GM23338 (cell line): ENCODE measurements around the gene RSPH6A. TPM values are rescaled to one million over a fixed set of nuclear protein-coding genes. Genes with fewer than 3 reads are reported as not detected.

Source experiments
- ATAC-seq: fragments of 200-7000 bp; cut with Tn5 transposase; 3 replicates; pipeline ENCODE4 v1.9.1; 2020
- DNase-seq: peaks from one replicate; pipeline ENCODE4 v3.0.0-alpha.2; 2015; ENCODE audit warnings: low spot score
- H2AFZ ChIP-seq: fragments of 200-600 bp; sonication (generic); 2 replicates; pipeline ENCODE4 v1.8.0; 2016; ENCODE audit warnings: antibody characterized with exemption, mild to moderate bottlenecking, moderate library complexity
- H3F3A ChIP-seq: fragments of 200-600 bp; sonication (generic); replicated peaks from 2 replicates; pipeline ENCODE4 v1.8.0; 2017; ENCODE audit warnings: antibody characterized with exemption, mixed run types, low read depth
- H3K27ac ChIP-seq: fragments of 200-600 bp; sonication (generic); 2 replicates; pipeline ENCODE4 v1.6.1; 2016; ENCODE audit warnings: low read depth
- H3K27me3 ChIP-seq: fragments of 200-600 bp; sonication (generic); 2 replicates; pipeline ENCODE4 v1.8.0; 2016; ENCODE audit warnings: mild to moderate bottlenecking, mixed run types, moderate library complexity; ENCODE audit not compliant: insufficient read depth
- H3K36me3 ChIP-seq: fragments of 200-600 bp; sonication (generic); 2 replicates; pipeline ENCODE4 v1.8.0; 2016; ENCODE audit warnings: mild to moderate bottlenecking; ENCODE audit not compliant: insufficient read depth
- H3K4me1 ChIP-seq: fragments of 200-600 bp; sonication (generic); 2 replicates; pipeline ENCODE4 v1.8.0; 2016; ENCODE audit warnings: mild to moderate bottlenecking, moderate library complexity; ENCODE audit not compliant: insufficient read depth
- H3K4me2 ChIP-seq: fragments of 200-600 bp; sonication (generic); 2 replicates; pipeline ENCODE4 v1.7.1; 2017; ENCODE audit warnings: mixed run types
- H3K4me3 ChIP-seq: fragments of 200-600 bp; sonication (generic); 2 replicates; pipeline ENCODE4 v1.6.1; 2016; ENCODE audit warnings: mixed run types
- H3K79me2 ChIP-seq: fragments of 200-600 bp; sonication (generic); replicated peaks from 2 replicates; pipeline ENCODE4 v1.8.0; 2017; ENCODE audit warnings: mild to moderate bottlenecking; ENCODE audit not compliant: insufficient read depth
- H3K9me2 ChIP-seq: fragments of 200-600 bp; sonication (generic); 2 replicates; pipeline ENCODE4 v1.8.0; 2017; ENCODE audit not compliant: insufficient read depth
- H4K20me1 ChIP-seq: fragments of 200-600 bp; sonication (generic); replicated peaks from 2 replicates; pipeline ENCODE4 v1.8.0; 2017; ENCODE audit warnings: mild to moderate bottlenecking; ENCODE audit not compliant: insufficient read depth
- H3K27ac Mint-ChIP-seq: 2 replicates; pipeline ENCODE4 v1.8.0; 2020; ENCODE audit warnings: inconsistent platforms, mild to moderate bottlenecking, moderate library complexity, mixed read lengths
- H3K27me3 Mint-ChIP-seq: 3 replicates; pipeline ENCODE4 v1.8.0; 2022; ENCODE audit warnings: low read depth, mild to moderate bottlenecking, moderate library complexity, mixed read lengths, inconsistent platforms; ENCODE audit not compliant: insufficient read depth, poor library complexity
- H3K36me3 Mint-ChIP-seq: 3 replicates; pipeline ENCODE4 v1.8.0; 2021; ENCODE audit warnings: low read depth, mild to moderate bottlenecking, inconsistent platforms, moderate library complexity, mixed read lengths
- H3K4me1 Mint-ChIP-seq: 3 replicates; pipeline ENCODE4 v1.8.0; 2020; ENCODE audit warnings: mild to moderate bottlenecking, inconsistent platforms, mixed read lengths
- H3K4me3 Mint-ChIP-seq: 3 replicates; pipeline ENCODE4 v1.8.0; 2021; ENCODE audit warnings: moderate library complexity, mild to moderate bottlenecking, inconsistent platforms, mixed read lengths
- H3K9me3 Mint-ChIP-seq: 3 replicates; pipeline ENCODE4 v1.8.0; 2020; ENCODE audit warnings: moderate library complexity, mild to moderate bottlenecking, inconsistent platforms, mixed read lengths
- CREB1 ChIP-seq: fragments of 250-450 bp; sonication (Bioruptor Pico); IDR thresholded peaks from 2 replicates; pipeline ENCODE4 v1.5.0; 2020; ENCODE audit warnings: low read depth, mild to moderate bottlenecking, moderate library complexity
- EZH2phosphoT487 ChIP-seq: fragments of 200-600 bp; sonication (generic); IDR thresholded peaks from one replicate; pipeline ENCODE4 v1.8.1; 2018; ENCODE audit warnings: antibody characterized with exemption; ENCODE audit not compliant: unreplicated experiment
- JUNB ChIP-seq: IDR thresholded peaks from one replicate; pipeline ENCODE4 v1.6.1; 2016; ENCODE audit warnings: antibody characterized with exemption; ENCODE audit not compliant: unreplicated experiment
- NANOG ChIP-seq: IDR thresholded peaks from 2 replicates; pipeline ENCODE4 v1.6.1; 2016; ENCODE audit warnings: antibody characterized with exemption, borderline replicate concordance
- STAT1 ChIP-seq: IDR thresholded peaks from one replicate; pipeline ENCODE4 v1.6.1; 2016; ENCODE audit warnings: antibody characterized with exemption; ENCODE audit not compliant: unreplicated experiment
- ZNF331 ChIP-seq: fragments of 250-450 bp; sonication (Bioruptor Pico); IDR thresholded peaks from 2 replicates; pipeline ENCODE4 v1.5.0; 2020; ENCODE audit warnings: low read depth, mild to moderate bottlenecking, moderate library complexity
- polyA plus RNA-seq: library from polyadenylated mRNA; unstranded; fragments of >200 nt; fragmentation: Nextera tagmentation; extraction: Ambion mirVana; gene quantifications from 2 replicates; pipeline ENCODE4 v1.2.1, GENCODE V29; 2016
- total RNA-seq: library from RNA; depleted of rRNA; stranded (reverse); fragments of >200 nt; shearing (Covaris generic); gene quantifications from 2 replicates; pipeline ENCODE4 v1.2.3, GENCODE V29; 2014
- TF ChIP-seq, protein P1 (sequence below): IDR thresholded peaks from one replicate; pipeline ENCODE4 v1.6.1; 2018; ENCODE audit warnings: antibody characterized with exemption; ENCODE audit not compliant: unreplicated experiment
- TF ChIP-seq, protein P2 (sequence below), 2 experiments: fragments of 200-600 bp in 1 of 2; sonication (generic) in 1 of 2; conservative IDR thresholded peaks; 2 replicates each; pipeline versions ENCODE4 v1.5.1 to v1.6.1; 2016 to 2017; ENCODE audit warnings: antibody characterized with exemption in 2 of 2, low read depth in 2 of 2, mild to moderate bottlenecking in 2 of 2, moderate library complexity in 1 of 2
- TF ChIP-seq, protein P3 (sequence below): fragments of 250-450 bp; sonication (Bioruptor Pico); IDR thresholded peaks from 2 replicates; pipeline ENCODE4 v1.5.0; 2020; ENCODE audit warnings: mild to moderate bottlenecking, moderate library complexity

Gene RSPH6A
- total and polyA plus RNA-seq, 2 experiments from 2014 or later = 0.11 to 0.21 TPM

DNA sequence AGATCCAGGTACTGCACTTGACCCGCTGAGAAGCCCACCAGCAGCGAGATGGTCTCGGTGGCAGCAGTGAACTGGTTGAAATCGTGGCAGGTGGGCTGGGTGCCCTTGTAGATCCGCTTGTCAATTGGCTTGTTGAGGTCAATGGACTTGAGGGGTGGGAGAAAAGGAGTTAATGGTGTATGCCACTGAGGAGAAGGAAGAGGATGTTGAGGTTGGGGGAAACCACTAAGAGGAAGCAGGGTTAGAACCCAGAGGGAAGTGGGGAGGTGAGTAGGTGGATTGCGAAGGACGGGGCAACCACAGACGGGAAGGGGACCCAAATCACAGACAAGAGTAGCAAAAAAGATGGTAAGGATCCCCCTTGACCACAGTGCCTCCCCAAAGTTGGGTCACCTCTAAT, 24.2 kb downstream of the RSPH6A start:
- Mint-ChIP-seq H3K4me1 (peaks cover 20% of the 10 kb centered on the region), H3K36me3 (peaks cover 45% of the 10 kb centered on the region), H3K9me3 (no peaks in the 10 kb centered on the region; the same call in none of the 3 replicates), H3K4me3 (peak overlapping the region; percentile 96), H3K27ac (no peak overlapping the region), H3K27me3 (peaks cover 8% of the 10 kb centered on the region)
- Histone ChIP-seq H2AFZ (no peak overlapping the region), H3K4me1 (peaks cover 6% of the 10 kb centered on the region), H3K27ac (no peak overlapping the region), H3K4me3 (no peak overlapping the region), H3K4me2 (peak overlapping the region; percentile 99; the same call in 1 of the 2 replicates), H3K79me2 (peaks cover 17% of the 10 kb centered on the region), H3K9me2 (no peaks in the 10 kb centered on the region), H4K20me1 (peaks cover 18% of the 10 kb centered on the region), H3K27me3 (no peaks in the 10 kb centered on the region), H3K36me3 (peaks cover 6% of the 10 kb centered on the region; the same call in 1 of the 2 replicates), H3F3A (peaks cover 9% of the 10 kb centered on the region; the same call in 1 of the 2 replicates)
- TF ChIP-seq EZH2phosphoT487 = no peak
- DNase-seq = no peak
- no peak for ATAC-seq

DNA sequence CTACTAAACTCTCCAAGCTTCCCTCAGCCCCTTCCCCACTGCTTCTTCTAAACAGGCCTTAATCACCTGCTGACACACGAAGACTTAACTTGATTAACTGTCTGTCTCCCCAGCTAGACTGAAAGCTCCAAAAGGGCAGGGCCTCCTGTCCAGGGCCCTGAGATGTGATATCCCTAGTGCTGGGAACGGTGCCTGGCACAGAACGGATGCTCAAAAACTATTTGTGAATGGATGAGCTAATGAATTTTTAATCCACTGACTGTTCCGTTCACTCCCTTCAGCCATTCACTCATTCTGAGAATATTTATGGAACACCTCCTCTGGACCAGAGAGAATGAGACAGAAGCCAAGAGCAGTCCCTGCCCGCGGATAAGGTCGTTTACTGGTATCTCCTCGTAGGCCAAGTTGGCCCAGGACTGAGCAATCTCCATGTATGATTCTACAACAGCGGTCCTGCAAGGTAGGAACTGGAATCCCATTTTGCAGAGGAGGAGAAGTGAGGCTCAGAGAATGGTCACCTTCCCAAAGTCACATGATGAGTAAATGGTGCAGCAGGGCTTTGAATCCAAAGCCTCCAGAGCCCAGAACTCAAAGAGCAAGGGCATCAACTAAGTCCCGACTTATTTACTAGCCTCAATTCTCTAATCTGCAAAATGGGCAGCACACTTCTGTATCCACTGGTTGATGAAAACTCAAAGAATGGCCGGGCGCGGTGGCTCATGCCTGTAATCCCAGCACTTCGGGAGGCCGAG, 25.9 kb downstream of the RSPH6A start:
- Mint-ChIP-seq H3K27ac (no peak overlapping the region), H3K4me3 (no peak overlapping the region; the same call in 2 of the 3 replicates), H3K36me3 (peaks cover 45% of the 10 kb centered on the region), H3K27me3 (peaks cover 8% of the 10 kb centered on the region), H3K9me3 (no peaks in the 10 kb centered on the region; the same call in none of the 3 replicates), H3K4me1 (peaks cover 20% of the 10 kb centered on the region)
- no peak overlapping the region for H2AFZ ChIP-seq
- no peak overlapping the region for H3K4me3 ChIP-seq
- H4K20me1 ChIP-seq = peaks cover 18% of the 10 kb centered on the region
- peaks cover 9% of the 10 kb centered on the region; the same call in 1 of the 2 replicates for H3F3A ChIP-seq
- no peak overlapping the region for H3K4me2 ChIP-seq
- H3K9me2 ChIP-seq = no peaks in the 10 kb centered on the region
- no peak overlapping the region for H3K27ac ChIP-seq
- ATAC-seq = no peak
- peaks cover 6% of the 10 kb centered on the region; the same call in 1 of the 2 replicates for H3K36me3 ChIP-seq
- peaks cover 6% of the 10 kb centered on the region for H3K4me1 ChIP-seq
- DNase-seq = no peak
- H3K27me3 ChIP-seq = no peaks in the 10 kb centered on the region
- peaks cover 17% of the 10 kb centered on the region for H3K79me2 ChIP-seq
- TF ChIP-seq CREB1 (no peak), STAT1 (no peak), NANOG (no peak), ZNF331 (no peak), JUNB (no peak)
- TF ChIP-seq, protein P1, sequence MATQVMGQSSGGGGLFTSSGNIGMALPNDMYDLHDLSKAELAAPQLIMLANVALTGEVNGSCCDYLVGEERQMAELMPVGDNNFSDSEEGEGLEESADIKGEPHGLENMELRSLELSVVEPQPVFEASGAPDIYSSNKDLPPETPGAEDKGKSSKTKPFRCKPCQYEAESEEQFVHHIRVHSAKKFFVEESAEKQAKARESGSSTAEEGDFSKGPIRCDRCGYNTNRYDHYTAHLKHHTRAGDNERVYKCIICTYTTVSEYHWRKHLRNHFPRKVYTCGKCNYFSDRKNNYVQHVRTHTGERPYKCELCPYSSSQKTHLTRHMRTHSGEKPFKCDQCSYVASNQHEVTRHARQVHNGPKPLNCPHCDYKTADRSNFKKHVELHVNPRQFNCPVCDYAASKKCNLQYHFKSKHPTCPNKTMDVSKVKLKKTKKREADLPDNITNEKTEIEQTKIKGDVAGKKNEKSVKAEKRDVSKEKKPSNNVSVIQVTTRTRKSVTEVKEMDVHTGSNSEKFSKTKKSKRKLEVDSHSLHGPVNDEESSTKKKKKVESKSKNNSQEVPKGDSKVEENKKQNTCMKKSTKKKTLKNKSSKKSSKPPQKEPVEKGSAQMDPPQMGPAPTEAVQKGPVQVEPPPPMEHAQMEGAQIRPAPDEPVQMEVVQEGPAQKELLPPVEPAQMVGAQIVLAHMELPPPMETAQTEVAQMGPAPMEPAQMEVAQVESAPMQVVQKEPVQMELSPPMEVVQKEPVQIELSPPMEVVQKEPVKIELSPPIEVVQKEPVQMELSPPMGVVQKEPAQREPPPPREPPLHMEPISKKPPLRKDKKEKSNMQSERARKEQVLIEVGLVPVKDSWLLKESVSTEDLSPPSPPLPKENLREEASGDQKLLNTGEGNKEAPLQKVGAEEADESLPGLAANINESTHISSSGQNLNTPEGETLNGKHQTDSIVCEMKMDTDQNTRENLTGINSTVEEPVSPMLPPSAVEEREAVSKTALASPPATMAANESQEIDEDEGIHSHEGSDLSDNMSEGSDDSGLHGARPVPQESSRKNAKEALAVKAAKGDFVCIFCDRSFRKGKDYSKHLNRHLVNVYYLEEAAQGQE = no peak
- TF ChIP-seq, protein P2, sequence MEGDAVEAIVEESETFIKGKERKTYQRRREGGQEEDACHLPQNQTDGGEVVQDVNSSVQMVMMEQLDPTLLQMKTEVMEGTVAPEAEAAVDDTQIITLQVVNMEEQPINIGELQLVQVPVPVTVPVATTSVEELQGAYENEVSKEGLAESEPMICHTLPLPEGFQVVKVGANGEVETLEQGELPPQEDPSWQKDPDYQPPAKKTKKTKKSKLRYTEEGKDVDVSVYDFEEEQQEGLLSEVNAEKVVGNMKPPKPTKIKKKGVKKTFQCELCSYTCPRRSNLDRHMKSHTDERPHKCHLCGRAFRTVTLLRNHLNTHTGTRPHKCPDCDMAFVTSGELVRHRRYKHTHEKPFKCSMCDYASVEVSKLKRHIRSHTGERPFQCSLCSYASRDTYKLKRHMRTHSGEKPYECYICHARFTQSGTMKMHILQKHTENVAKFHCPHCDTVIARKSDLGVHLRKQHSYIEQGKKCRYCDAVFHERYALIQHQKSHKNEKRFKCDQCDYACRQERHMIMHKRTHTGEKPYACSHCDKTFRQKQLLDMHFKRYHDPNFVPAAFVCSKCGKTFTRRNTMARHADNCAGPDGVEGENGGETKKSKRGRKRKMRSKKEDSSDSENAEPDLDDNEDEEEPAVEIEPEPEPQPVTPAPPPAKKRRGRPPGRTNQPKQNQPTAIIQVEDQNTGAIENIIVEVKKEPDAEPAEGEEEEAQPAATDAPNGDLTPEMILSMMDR (conservative IDR thresholded peaks at IDR 0.05; ENCODE audit: low read depth in 2 of 2) = no peak
- TF ChIP-seq, protein P3, sequence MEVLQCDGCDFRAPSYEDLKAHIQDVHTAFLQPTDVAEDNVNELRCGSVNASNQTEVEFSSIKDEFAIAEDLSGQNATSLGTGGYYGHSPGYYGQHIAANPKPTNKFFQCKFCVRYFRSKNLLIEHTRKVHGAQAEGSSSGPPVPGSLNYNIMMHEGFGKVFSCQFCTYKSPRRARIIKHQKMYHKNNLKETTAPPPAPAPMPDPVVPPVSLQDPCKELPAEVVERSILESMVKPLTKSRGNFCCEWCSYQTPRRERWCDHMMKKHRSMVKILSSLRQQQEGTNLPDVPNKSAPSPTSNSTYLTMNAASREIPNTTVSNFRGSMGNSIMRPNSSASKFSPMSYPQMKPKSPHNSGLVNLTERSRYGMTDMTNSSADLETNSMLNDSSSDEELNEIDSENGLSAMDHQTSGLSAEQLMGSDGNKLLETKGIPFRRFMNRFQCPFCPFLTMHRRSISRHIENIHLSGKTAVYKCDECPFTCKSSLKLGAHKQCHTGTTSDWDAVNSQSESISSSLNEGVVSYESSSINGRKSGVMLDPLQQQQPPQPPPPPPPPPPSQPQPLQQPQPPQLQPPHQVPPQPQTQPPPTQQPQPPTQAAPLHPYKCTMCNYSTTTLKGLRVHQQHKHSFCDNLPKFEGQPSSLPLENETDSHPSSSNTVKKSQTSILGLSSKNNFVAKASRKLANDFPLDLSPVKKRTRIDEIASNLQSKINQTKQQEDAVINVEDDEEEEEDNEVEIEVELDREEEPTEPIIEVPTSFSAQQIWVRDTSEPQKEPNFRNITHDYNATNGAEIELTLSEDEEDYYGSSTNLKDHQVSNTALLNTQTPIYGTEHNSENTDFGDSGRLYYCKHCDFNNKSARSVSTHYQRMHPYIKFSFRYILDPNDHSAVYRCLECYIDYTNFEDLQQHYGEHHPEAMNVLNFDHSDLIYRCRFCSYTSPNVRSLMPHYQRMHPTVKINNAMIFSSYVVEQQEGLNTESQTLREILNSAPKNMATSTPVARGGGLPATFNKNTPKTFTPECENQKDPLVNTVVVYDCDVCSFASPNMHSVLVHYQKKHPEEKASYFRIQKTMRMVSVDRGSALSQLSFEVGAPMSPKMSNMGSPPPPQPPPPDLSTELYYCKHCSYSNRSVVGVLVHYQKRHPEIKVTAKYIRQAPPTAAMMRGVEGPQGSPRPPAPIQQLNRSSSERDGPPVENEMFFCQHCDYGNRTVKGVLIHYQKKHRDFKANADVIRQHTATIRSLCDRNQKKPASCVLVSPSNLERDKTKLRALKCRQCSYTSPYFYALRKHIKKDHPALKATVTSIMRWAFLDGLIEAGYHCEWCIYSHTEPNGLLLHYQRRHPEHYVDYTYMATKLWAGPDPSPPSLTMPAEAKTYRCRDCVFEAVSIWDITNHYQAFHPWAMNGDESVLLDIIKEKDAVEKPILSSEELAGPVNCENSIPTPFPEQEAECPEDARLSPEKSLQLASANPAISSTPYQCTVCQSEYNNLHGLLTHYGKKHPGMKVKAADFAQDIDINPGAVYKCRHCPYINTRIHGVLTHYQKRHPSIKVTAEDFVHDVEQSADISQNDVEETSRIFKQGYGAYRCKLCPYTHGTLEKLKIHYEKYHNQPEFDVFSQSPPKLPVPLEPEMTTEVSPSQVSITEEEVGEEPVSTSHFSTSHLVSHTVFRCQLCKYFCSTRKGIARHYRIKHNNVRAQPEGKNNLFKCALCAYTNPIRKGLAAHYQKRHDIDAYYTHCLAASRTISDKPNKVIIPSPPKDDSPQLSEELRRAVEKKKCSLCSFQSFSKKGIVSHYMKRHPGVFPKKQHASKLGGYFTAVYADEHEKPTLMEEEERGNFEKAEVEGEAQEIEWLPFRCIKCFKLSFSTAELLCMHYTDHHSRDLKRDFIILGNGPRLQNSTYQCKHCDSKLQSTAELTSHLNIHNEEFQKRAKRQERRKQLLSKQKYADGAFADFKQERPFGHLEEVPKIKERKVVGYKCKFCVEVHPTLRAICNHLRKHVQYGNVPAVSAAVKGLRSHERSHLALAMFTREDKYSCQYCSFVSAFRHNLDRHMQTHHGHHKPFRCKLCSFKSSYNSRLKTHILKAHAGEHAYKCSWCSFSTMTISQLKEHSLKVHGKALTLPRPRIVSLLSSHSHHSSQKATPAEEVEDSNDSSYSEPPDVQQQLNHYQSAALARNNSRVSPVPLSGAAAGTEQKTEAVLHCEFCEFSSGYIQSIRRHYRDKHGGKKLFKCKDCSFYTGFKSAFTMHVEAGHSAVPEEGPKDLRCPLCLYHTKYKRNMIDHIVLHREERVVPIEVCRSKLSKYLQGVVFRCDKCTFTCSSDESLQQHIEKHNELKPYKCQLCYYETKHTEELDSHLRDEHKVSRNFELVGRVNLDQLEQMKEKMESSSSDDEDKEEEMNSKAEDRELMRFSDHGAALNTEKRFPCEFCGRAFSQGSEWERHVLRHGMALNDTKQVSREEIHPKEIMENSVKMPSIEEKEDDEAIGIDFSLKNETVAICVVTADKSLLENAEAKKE = no peak
